Posterior vena cava (tissue), 2 donors: ENCODE measurements around the gene CCDC110. TPM values are rescaled to one million over a fixed set of nuclear protein-coding genes. Genes with fewer than 3 reads are reported as not detected.

Experiments used
- DNase-seq: peaks from one replicate; pipeline ENCODE4 v3.0.0-alpha.2; 2020; ENCODE audit warnings: low spot score
- intact Hi-C, 2 donors: fragments of 100-400 bp; cut with DNase I; formaldehyde crosslinking; loops; one replicate each; pipeline versions ENCODE4 v1.14.1 to v1.14.2; 2022 to 2023
- total RNA-seq, 2 donors: library from RNA; stranded (reverse); fragmentation: NEBNext Ultra II Directional; extraction: Animal tissue kit (Norgen Biotek cat#: 25700); gene quantifications; one replicate each; pipeline ENCODE4 v1.2.1, GENCODE V29; 2021
- donor health status: DM: yes; HTN: yes; CAD: no.
- donor health status: DM: yes; HTN: yes; CAD: no.

The CCDC110 gene
- total RNA-seq, 2 donors from 2014 or later: 3.5 to 6.6 TPM

GRCh38 chr4:185395238-185395955 lies 76.1 kb downstream of the CCDC110 start, which contains the start of gene LRP2BP:
Gene LRP2BP, minus strand, starts transcription at chr4:185395924. Its CDS starts 17,738 bp downstream, at chr4:185378186.
- intact Hi-C loops: loop anchor here in 1 of 2 donors (10.0 kb wide), 1 partner anchor 191 kb away; the partner anchor contains the start of genes CFAP97 and SNX25
- no peak for DNase-seq

Other genes starting within 250 kb of the CCDC110 start
- 1 to 10 TPM in 1 of 2 donors, under 1 TPM in 1; 0.86 to 1.2 TPM for gene LRP2BP, start 75.8 kb downstream of the CCDC110 start, total RNA-seq
- 1 to 10 TPM; 9.7 to 9.8 TPM for gene ANKRD37, start 74.9 kb downstream of the CCDC110 start, total RNA-seq
- gene UFSP2, start 45.8 kb downstream of the CCDC110 start, total RNA-seq: 10 to 100 TPM; 40.3 to 51.8 TPM
- 100 to 1,000 TPM; 447 to 540 TPM for gene PDLIM3, start 63.8 kb upstream of the CCDC110 start, total RNA-seq